Breast epithelium (tissue), 4 donors: ENCODE data around the gene TATDN2. TPM values are rescaled to one million over a fixed set of nuclear protein-coding genes. Genes with fewer than 3 reads are reported as not detected.

Experiments
- DNase-seq, 2 donors: peaks; one replicate each; pipeline ENCODE4 v3.0.0-alpha.2; 2019; ENCODE audit warnings: low spot score in 2 of 2
- H3K27ac ChIP-seq, 2 donors: fragments of 200-600 bp; sonication (generic) in 1 of 2; one replicate each; pipeline ENCODE4 v1.5.1; 2016 to 2019; ENCODE audit warnings: mild to moderate bottlenecking in 1 of 2
- H3K27me3 ChIP-seq, 2 donors: fragments of 200-600 bp; sonication (generic) in 1 of 2; one replicate each; pipeline versions ENCODE4 v1.5.1 to v1.6.0; 2017 to 2019; ENCODE audit warnings: control low read depth in 1 of 2, mild to moderate bottlenecking in 1 of 2
- H3K36me3 ChIP-seq: fragments of 200-600 bp; one replicate; pipeline ENCODE4 v1.5.1; 2019
- H3K4me1 ChIP-seq, 2 donors: fragments of 200-600 bp; sonication (generic); one replicate each; pipeline ENCODE4 v1.5.1; 2016 to 2019; ENCODE audit warnings: control low read depth in 1 of 2
- H3K4me3 ChIP-seq, 3 donors: fragments of 200-600 bp; sonication (generic); 1 replicate in 2 of 3; 2 replicates in 1 of 3; pipeline ENCODE4 v1.5.1; 2016 to 2019; ENCODE audit warnings: mild to moderate bottlenecking in 3 of 3, moderate library complexity in 2 of 3
- H3K9me3 ChIP-seq, 2 donors: fragments of 200-600 bp; sonication (generic) in 1 of 2; one replicate each; pipeline ENCODE4 v1.5.1; 2016 to 2019; ENCODE audit warnings: control low read depth in 1 of 2
- POLR2A ChIP-seq: fragments of 450-650 bp; IDR thresholded peaks from one replicate; pipeline ENCODE4 v1.6.1; 2016; ENCODE audit warnings: antibody characterized with exemption, mild to moderate bottlenecking, moderate library complexity
- POLR2AphosphoS5 ChIP-seq, 3 donors: sonication (generic); formaldehyde crosslinking; IDR thresholded peaks; one replicate each; pipeline ENCODE4 v1.6.1; 2017; ENCODE audit warnings: antibody characterized with exemption in 3 of 3
- intact Hi-C: fragments of 100-400 bp; cut with DNase I; formaldehyde crosslinking; loops from one replicate; pipeline ENCODE4 v1.15.1; 2023; ENCODE audit warnings: low total_unique reads
- total RNA-seq, 3 donors: library from RNA; depleted of rRNA; stranded (reverse); fragments of >200 nt; gene quantifications; one replicate each; pipeline ENCODE4 v1.1.0, GENCODE V29; 2016
- TF ChIP-seq, protein P1 (sequence below), 3 donors: fragments of 450-650 bp; IDR thresholded peaks; one replicate each; pipeline ENCODE4 v1.5.1; 2016 to 2017; ENCODE audit warnings: antibody characterized with exemption in 3 of 3, mild to moderate bottlenecking in 3 of 3, moderate library complexity in 3 of 3

The TATDN2 gene
- total RNA-seq, 3 donors from 2014 or later: 14.6 to 19.3 (median 18.7) TPM

DNA sequence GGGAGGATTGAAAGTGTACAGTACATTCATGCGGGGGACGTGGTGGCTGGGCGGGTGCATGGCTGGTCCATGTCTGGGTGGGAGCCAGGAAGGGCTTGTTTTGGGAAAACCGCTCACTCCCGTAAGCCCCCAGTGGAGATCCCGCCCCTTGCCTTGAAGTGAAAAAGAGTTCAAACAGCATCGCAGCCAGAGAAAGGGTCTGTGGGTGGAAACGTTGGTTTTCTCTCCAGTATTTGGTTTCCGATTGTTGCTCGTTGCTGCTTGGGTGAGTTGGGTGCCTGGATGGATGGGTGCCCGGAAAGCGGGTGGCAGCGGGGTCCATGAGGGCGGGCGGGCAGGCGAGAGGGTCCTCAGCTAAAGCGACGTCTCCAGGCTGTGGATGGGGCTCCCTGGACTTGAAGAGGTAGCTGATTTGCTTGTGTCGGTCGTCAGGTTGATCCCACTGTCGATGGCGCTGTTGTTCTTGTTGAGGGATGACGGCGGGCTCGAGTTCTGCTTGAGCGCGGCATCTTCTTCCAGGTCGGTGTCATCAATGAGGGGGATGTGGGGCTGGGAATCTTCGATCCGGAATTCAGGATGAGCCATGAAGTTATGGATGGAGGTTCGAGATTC, 80.3 kb downstream of the TATDN2 start:
- intact Hi-C loops: no loop called here
- H3K27ac ChIP-seq: no peak overlapping the region
- H3K9me3 ChIP-seq: no peaks in the 10 kb centered on the region
- no peak for DNase-seq
- H3K4me3 ChIP-seq: no peak overlapping the region
- peaks cover 0 to 26% of the 10 kb centered on the region in 2 donors for H3K27me3 ChIP-seq
- no peak for TF ChIP-seq POLR2AphosphoS5 (IDR thresholded peaks at IDR 0.05)
- TF ChIP-seq, protein P1, sequence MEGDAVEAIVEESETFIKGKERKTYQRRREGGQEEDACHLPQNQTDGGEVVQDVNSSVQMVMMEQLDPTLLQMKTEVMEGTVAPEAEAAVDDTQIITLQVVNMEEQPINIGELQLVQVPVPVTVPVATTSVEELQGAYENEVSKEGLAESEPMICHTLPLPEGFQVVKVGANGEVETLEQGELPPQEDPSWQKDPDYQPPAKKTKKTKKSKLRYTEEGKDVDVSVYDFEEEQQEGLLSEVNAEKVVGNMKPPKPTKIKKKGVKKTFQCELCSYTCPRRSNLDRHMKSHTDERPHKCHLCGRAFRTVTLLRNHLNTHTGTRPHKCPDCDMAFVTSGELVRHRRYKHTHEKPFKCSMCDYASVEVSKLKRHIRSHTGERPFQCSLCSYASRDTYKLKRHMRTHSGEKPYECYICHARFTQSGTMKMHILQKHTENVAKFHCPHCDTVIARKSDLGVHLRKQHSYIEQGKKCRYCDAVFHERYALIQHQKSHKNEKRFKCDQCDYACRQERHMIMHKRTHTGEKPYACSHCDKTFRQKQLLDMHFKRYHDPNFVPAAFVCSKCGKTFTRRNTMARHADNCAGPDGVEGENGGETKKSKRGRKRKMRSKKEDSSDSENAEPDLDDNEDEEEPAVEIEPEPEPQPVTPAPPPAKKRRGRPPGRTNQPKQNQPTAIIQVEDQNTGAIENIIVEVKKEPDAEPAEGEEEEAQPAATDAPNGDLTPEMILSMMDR (IDR thresholded peaks at IDR 0.05): no peak
- TF ChIP-seq POLR2A: no peak
- no peaks in the 10 kb centered on the region for H3K36me3 ChIP-seq
- no peaks in the 10 kb centered on the region for H3K4me1 ChIP-seq

DNA sequence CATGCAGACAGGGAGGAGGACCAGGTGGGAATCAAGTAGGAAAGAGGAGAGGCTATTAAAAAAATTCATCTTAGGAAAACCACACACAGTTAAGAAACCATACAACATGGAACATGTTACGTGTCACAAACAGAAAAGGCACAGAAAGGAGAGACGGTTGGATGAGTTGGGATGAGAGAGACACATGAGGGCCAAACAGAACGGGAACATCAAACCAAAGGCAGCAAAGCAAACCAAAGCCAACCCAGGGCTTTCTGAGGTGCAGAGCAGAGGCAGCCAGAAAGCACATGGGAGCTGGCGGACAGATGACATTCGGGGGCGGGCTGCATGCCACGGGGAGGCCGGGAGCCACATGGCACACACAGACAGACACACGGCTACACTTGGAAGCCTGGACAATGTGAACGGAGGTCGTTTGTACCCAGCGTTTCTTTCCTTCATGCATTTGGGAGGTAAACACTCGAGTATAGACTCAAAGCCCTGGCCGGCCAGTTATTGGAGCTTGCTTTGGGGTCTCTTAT, 81.3 kb downstream of the TATDN2 start:
- no peaks in the 10 kb centered on the region for H3K4me1 ChIP-seq
- intact Hi-C loops: no loop called here
- H3K27me3 ChIP-seq: peaks cover 0 to 26% of the 10 kb centered on the region in 2 donors
- H3K9me3 ChIP-seq: no peaks in the 10 kb centered on the region
- no peak for DNase-seq
- no peak overlapping the region for H3K4me3 ChIP-seq
- H3K36me3 ChIP-seq: no peaks in the 10 kb centered on the region
- TF ChIP-seq POLR2A (no peak), POLR2AphosphoS5 (IDR thresholded peaks at IDR 0.05) (no peak)
- TF ChIP-seq, protein P1 (IDR thresholded peaks at IDR 0.05): no peak
- no peak overlapping the region for H3K27ac ChIP-seq

DNA sequence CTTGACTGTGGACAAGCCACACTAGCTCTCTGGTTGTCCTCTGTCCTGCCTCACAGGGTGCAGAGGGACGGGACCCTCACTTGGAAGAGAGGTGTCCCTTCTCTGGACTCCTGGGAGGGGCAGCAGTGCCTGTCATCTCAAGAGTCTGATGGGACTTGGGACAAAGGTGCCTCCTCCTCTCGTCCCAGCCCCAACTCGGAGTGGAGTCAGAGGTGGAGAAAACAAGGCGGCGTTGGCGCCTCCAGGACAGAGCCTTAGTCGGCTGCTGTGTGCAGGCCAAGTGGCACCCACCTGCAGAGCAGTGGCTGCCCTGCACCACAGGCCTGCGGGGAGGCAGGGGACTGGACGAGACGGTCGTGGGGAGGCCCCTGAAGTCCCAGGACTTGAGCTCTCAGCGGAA, 82.1 kb downstream of the TATDN2 start:
- no peak for DNase-seq
- peaks cover 0 to 26% of the 10 kb centered on the region in 2 donors for H3K27me3 ChIP-seq
- TF ChIP-seq POLR2AphosphoS5 (IDR thresholded peaks at IDR 0.05) (no peak), POLR2A (no peak)
- TF ChIP-seq, protein P1 (IDR thresholded peaks at IDR 0.05): no peak
- H3K27ac ChIP-seq: no peak overlapping the region
- intact Hi-C loops: no loop called here
- H3K4me3 ChIP-seq: no peak overlapping the region
- no peaks in the 10 kb centered on the region for H3K36me3 ChIP-seq
- H3K9me3 ChIP-seq: no peaks in the 10 kb centered on the region
- H3K4me1 ChIP-seq: no peaks in the 10 kb centered on the region

Other genes starting within 250 kb of the TATDN2 start
- 10 to 100 TPM in 1 of 3 donors, 1 to 10 TPM in 2; 3.7 to 12.9 (median 6.2) TPM for gene FANCD2, start 222.0 kb upstream of the TATDN2 start, total RNA-seq
- gene FANCD2OS, start 140.2 kb upstream of the TATDN2 start, total RNA-seq: not detected
- gene BRK1, start 132.8 kb upstream of the TATDN2 start, total RNA-seq: 100 to 1,000 TPM; 119 to 144 (median 119) TPM
- gene VHL, start 106.7 kb upstream of the TATDN2 start, total RNA-seq: 10 to 100 TPM; 31.8 to 44.6 (median 40.0) TPM
- gene IRAK2, start 83.5 kb upstream of the TATDN2 start, total RNA-seq: 1 to 10 TPM; 3.4 to 7.2 (median 5.1) TPM
- 1 to 10 TPM in 1 of 3 donors, under 1 TPM in 1, not detected in 1; 0.66 to 1.0 TPM for gene GHRL, start 44.5 kb downstream of the TATDN2 start, total RNA-seq
- gene SEC13, start 72.7 kb downstream of the TATDN2 start, total RNA-seq: 100 to 1,000 TPM in 1 of 3 donors, 10 to 100 TPM in 2; 80.2 to 111 (median 87.7) TPM